AG09319 (cell line): ENCODE results near the gene FHIT.

Source experiments
- DNase-seq: peaks from one replicate; pipeline ENCODE4 v3.0.0-alpha.2; 2010; ENCODE audit warnings: low read depth; ENCODE audit errors: extremely low read depth
- TF ChIP-seq, protein P1 (sequence below): IDR thresholded peaks from 2 replicates; pipeline ENCODE4 v1.5.1; 2011; ENCODE audit warnings: low read depth, mild to moderate bottlenecking, inconsistent platforms, low read length, moderate library complexity

FHIT gene

DNA sequence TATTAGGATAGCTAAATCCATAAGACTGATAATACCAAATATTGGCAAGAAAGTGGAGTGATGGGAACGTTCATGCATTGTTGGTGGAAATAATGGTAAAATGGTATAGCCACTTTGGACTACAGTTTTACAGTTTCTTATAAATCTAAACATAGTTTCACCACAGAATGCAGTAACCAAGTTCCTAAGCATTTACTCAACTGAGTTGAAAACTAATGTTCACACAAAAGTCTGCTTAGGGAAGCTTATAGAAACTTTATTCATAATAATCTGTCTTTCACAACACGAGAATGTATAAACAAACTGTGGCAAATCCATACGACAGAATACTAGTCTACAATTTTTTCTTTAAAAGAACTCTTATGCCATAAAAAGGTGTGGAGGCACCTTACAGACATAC is 969.3 kb downstream of the FHIT start:
- no peak for DNase-seq
- TF ChIP-seq, protein P1, sequence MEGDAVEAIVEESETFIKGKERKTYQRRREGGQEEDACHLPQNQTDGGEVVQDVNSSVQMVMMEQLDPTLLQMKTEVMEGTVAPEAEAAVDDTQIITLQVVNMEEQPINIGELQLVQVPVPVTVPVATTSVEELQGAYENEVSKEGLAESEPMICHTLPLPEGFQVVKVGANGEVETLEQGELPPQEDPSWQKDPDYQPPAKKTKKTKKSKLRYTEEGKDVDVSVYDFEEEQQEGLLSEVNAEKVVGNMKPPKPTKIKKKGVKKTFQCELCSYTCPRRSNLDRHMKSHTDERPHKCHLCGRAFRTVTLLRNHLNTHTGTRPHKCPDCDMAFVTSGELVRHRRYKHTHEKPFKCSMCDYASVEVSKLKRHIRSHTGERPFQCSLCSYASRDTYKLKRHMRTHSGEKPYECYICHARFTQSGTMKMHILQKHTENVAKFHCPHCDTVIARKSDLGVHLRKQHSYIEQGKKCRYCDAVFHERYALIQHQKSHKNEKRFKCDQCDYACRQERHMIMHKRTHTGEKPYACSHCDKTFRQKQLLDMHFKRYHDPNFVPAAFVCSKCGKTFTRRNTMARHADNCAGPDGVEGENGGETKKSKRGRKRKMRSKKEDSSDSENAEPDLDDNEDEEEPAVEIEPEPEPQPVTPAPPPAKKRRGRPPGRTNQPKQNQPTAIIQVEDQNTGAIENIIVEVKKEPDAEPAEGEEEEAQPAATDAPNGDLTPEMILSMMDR, result no peak

DNA sequence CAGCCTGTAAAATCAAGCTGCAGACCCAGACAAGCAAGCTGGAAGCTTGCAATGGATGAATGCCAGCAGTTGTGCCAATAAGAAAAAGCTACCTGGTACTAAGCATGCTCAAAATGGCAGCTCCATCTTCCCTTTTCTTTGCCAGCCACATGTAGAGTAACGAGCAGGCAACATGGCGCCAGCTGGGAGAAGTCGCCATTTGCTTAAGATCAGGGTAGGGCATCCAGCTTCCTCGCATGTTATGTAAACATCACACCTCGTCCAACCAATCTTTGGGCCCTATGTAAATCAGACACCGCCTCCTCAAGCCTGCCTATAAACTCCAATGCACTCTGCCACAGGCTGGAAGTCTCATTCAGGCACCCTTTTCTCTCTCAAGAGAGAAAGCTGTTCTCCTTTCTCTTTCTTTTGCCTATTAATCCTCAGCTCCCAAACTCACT is 973.9 kb downstream of the FHIT start:
- TF ChIP-seq, protein P1, result no peak
- no peak for DNase-seq

DNA sequence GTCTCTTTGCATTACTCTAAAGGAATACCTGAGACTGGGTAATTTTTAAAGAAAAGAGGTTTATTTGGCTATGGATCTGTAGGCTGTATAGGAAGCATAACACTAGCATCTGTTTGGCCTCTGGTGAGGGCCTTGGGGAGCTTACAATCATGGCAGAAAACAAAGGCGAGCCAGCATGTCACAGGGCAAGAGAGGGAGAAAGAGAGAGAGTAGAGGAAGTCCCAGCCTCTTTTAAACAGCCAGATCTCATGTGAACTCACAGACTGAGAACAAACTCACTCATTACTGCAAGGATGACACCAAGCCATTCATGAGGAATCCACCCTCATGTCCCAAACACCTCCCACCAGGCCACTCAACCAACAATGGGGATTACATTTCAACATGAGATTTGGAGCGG is 974.6 kb downstream of the FHIT start:
- no peak for DNase-seq
- TF ChIP-seq, protein P1, result no peak

DNA sequence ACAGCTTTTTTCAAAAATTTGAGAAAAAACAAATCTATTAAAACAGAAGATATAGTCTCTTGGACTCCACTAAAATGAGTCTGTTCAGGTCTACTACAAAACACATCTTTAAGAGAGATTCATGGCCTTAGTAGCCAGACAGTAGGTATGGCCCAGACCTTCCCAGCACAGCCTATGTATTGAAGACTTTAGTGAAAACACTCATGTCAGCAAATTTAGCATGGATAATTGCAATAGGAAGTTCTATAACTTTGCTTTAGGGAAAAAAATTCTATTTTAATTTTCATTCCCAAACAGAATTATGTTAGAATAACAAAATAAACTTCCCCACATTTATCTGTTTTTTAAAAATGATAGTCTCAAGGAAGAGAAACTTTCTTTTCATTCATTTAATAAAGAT is 976.6 kb downstream of the FHIT start:
- TF ChIP-seq, protein P1, result no peak

DNA sequence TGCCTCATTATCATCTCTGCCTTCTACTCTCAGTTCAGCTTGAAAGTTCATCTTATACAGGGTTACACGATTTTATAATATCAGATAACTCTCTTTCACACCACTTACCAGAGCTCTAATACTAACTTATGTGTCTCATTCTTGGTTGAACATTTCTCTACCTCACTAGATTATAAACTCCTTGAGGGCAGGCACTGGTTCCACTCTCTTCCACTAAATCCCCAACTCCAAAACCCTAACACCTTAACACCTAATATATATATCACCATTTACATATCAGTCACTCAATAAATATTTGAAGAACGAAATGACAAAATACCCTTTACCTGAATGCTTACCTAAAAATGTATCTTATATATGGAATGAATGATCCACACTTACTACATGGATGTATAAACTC is 977.2 kb downstream of the FHIT start:
- TF ChIP-seq, protein P1, result no peak
- DNase-seq, result no peak

More for the DNA sequence above, 976.6 kb downstream of the FHIT start:
- no peak for DNase-seq

DNA sequence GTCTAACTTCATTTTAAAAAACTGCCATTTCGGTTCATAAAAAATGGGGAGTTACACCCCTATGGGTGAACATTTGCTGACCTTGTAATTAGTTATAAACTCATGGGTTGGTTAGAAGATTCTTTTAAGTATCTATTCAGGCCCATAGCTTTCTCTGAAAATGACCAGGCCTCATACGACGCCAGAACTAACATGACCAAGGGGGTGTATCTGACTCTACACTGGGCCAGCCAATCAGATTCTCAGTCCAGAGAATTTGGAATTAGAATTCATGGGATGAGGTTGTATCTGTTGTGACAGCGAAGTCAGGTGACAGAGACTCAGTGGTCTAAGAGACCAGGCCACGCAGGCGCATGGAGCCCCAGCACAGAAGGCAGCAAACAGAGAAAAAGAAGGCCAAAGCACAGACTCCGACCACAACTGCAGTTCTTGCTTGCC is 981.4 kb downstream of the FHIT start:
- TF ChIP-seq, protein P1, result no peak
- no peak for DNase-seq

DNA sequence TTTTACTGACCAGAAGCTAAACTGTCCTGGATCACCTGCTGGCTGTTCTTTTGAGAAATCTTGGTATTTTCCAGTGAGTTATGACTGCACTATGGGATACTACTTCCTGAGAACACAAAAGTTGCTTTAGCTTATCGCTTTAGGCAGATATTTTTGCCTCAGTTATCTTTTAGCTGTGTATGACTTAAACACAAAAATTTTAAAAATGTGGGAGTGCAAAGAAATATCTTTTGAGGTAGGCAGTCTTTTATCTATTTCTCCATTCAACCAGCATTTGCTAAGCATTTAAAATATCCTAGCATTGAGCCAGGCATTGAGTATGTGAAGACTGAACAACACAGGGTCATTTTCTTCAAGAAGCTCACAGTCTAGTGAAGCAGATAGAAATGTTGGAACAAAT is 981.9 kb downstream of the FHIT start:
- TF ChIP-seq, protein P1, result no peak
- DNase-seq, result no peak
